ENCODE data around the gene MED7. TPM values are rescaled to one million over a fixed set of nuclear protein-coding genes. Genes with fewer than 3 reads are reported as not detected.
A peak's percentile ranks its signal among the peaks of the same experiment; 100 is the strongest.

The MED7 gene
- total RNA-seq, 6 donors from 2014 or later, result 8.5 to 16.7 (median 10.3) TPM

- WGBS, 2 donors, result 71 to 78% methylated on average over 6 of the region's 6 CpGs
Measured at GRCh38 chr5:157116483-157116954, 26.1 kb downstream of the MED7 start.

DNA sequence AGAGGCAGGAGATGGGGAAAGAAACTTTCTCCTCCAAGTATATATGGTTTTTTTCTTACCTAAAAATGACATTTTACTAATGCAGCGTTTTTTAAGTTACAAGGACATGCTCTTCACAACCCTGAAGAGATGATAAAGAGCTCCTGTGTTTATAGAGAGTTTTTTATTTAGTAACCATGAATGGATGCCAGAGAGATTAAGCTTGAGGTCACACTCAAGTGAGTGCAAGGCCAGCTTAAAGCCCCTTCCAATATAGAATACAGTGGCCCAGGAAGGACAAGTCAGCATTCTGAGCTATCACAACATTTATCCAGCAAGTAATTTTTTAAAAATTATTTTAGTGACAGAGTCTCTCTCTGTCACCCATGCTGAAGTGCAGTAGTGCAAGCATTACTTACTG, 27.2 kb downstream of the MED7 start:
- Histone ChIP-seq H3K4me1 (no peaks in the 10 kb centered on the region), H3K9me3 (no peaks in the 10 kb centered on the region), H3K4me3 (no peak overlapping the region), H3K27me3 (no peaks in the 10 kb centered on the region), H3K27ac (no peak overlapping the region), H3K36me3 (no peaks in the 10 kb centered on the region)
- TF ChIP-seq EP300 (IDR thresholded peaks at IDR 0.05), result no peak
- no peak for TF ChIP-seq POLR2AphosphoS5 (IDR thresholded peaks at IDR 0.05)
- TF ChIP-seq POLR2A (IDR thresholded peaks at IDR 0.05), result no peak
- TF ChIP-seq CTCF (IDR thresholded peaks at IDR 0.05), result no peak
- WGBS, 2 donors, result 48 to 52% methylated on average over 1 of the region's 1 CpG
- no peak for DNase-seq
- ATAC-seq (ENCODE audit: low FRiP score in 2 of 2), result no peak

More at GRCh38 chr5:157116483-157116954, 26.1 kb downstream of the MED7 start:
- H3K27me3 ChIP-seq, result no peaks in the 10 kb centered on the region
- no peak for TF ChIP-seq POLR2A (IDR thresholded peaks at IDR 0.05)
- TF ChIP-seq CTCF (IDR thresholded peaks at IDR 0.05), result no peak
- TF ChIP-seq EP300 (IDR thresholded peaks at IDR 0.05), result no peak
- no peaks in the 10 kb centered on the region for H3K4me1 ChIP-seq
- H3K4me3 ChIP-seq, result no peak overlapping the region
- no peak overlapping the region for H3K27ac ChIP-seq
- peaks cover 0 to 4% (median 0%) of the 10 kb centered on the region in 4 donors for H3K9me3 ChIP-seq
- ATAC-seq (ENCODE audit: low FRiP score in 2 of 2) (no peak), DNase-seq (no peak)
- no peaks in the 10 kb centered on the region for H3K36me3 ChIP-seq

DNA sequence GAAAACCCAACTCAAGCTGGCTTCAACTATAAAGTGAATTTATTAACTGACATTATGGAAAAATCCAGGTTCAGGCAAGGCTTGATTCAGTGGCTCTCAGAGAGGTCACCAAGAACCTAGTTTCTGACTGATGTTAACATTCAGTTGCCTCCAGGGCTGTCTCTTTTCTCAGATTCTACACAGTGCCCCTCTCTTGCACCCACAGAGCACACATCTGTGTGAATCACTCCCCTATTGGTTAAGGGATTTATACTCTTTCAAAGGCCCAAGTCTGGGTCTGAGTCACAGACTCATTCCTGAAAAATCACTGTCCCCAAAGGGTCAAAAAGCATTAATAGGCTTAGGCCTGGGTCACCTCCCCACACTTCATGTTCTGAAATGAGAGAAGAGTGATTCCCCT, 27.7 kb downstream of the MED7 start:
- no peaks in the 10 kb centered on the region for H3K36me3 ChIP-seq
- no peaks in the 10 kb centered on the region for H3K9me3 ChIP-seq
- H3K27ac ChIP-seq, result no peak overlapping the region
- no peak overlapping the region for H3K4me3 ChIP-seq
- TF ChIP-seq POLR2A (IDR thresholded peaks at IDR 0.05), result no peak
- TF ChIP-seq POLR2AphosphoS5 (IDR thresholded peaks at IDR 0.05), result no peak
- no peak for TF ChIP-seq EP300 (IDR thresholded peaks at IDR 0.05)
- TF ChIP-seq CTCF (IDR thresholded peaks at IDR 0.05), result no peak
- DNase-seq (no peak), ATAC-seq (ENCODE audit: low FRiP score in 2 of 2) (no peak)
- H3K4me1 ChIP-seq, result no peaks in the 10 kb centered on the region
- H3K27me3 ChIP-seq, result no peaks in the 10 kb centered on the region

- Histone ChIP-seq H3K4me3 (no peak overlapping the region), H3K27me3 (no peaks in the 10 kb centered on the region), H3K36me3 (no peaks in the 10 kb centered on the region), H3K27ac (peak overlapping the region in 3 of 4 donors; percentile 18 to 52 (median 51)), H3K9me3 (no peaks in the 10 kb centered on the region), H3K4me1 (no peaks in the 10 kb centered on the region)
- TF ChIP-seq CTCF (IDR thresholded peaks at IDR 0.05) (no peak), EP300 (IDR thresholded peaks at IDR 0.05) (peak in 2 of 4 donors; percentile 18 to 53), POLR2AphosphoS5 (IDR thresholded peaks at IDR 0.05) (peak in 1 of 2 donors; percentile 75), POLR2A (IDR thresholded peaks at IDR 0.05) (peak in 1 of 4 donors; percentile 22)
- DNase-seq (peak in 1 of 2 donors; percentile 54), ATAC-seq (ENCODE audit: low FRiP score in 2 of 2) (peak in 1 of 2 donors; percentile 26)
- WGBS, 2 donors, result 46 to 54% methylated on average over 5 of the region's 5 CpGs
Measured at GRCh38 chr5:157113002-157113401, 29.7 kb downstream of the MED7 start.

- DNase-seq (no peak), ATAC-seq (ENCODE audit: low FRiP score in 2 of 2) (peak in 1 of 2 donors; percentile 54)
- Histone ChIP-seq H3K4me3 (peak overlapping the region in 1 of 4 donors; percentile 38), H3K4me1 (no peaks in the 10 kb centered on the region), H3K27me3 (no peaks in the 10 kb centered on the region), H3K27ac (peak overlapping the region; percentile 28 to 73 (median 72)), H3K9me3 (no peaks in the 10 kb centered on the region), H3K36me3 (no peaks in the 10 kb centered on the region)
- 53 to 63% methylated on average over 1 of the region's 1 CpG for WGBS, 2 donors
- TF ChIP-seq POLR2A (IDR thresholded peaks at IDR 0.05) (peak in 1 of 4 donors; percentile 5), CTCF (IDR thresholded peaks at IDR 0.05) (no peak), POLR2AphosphoS5 (IDR thresholded peaks at IDR 0.05) (no peak)
Measured at GRCh38 chr5:157109744-157110143, 32.9 kb downstream of the MED7 start.
